Stimulated activated CD4-positive, alpha-beta T cell treated with anti-CD3 and anti-CD28 coated beads, Interleukin-1b, Interleukin-23, amount 100 ng/mL, for 48 hours (primary cell): Measurements from ENCODE around the gene CD47.
A peak's percentile ranks its signal among the peaks of the same experiment; 100 is the strongest.

Experiments used
- DNase-seq: peaks from one replicate; pipeline ENCODE4 v3.0.0-alpha.2; 2020

The CD47 gene

DNA sequence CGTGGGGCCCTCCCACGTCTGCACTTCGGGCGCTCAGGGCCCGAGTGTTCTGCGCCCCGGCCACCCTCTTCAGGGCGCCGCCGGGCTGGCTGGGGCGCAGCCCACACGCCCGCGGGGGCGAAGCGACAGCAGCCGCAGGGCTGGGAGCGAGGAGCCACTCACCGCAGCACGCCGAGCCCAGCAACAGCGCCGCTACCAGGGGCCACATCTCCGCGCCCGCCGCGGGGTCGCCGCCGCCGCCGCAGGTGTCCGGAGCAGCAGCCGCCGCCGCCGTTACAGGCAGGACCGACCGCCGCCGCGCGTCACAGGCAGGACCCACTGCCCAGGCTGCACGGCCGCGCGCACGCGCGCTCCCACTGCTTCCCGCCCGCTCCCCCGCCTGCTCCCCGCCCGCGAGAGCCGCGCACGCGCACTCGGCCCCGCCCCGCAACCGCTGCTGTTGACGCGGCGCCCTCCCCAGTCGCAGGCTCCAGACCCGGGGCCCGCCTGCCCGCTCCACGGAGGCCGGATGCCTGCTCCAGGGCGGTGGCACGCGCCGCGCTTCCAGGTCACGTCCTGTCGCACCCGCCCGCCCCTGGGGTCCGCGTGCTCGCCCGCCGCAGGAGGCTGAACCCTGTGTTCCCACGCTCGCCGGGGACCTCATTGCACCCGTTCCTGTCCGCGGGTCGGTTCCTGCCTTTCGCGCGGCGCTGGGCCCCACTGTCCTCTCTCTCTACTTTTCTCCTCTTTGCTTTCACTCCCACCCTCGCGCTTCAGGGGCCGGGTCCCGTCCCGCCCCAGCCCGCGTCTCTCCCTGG, at the start of gene CD47:
Gene CD47 (minus strand): TSS at position 331 of the 797 bp plus-strand sequence. CDS start 123 bp downstream, at position 208.
- peak; percentile 94 for DNase-seq

GRCh38 chr3:108137460-108137814, 46.6 kb upstream of the CD47 start:
- DNase-seq: no peak

DNA sequence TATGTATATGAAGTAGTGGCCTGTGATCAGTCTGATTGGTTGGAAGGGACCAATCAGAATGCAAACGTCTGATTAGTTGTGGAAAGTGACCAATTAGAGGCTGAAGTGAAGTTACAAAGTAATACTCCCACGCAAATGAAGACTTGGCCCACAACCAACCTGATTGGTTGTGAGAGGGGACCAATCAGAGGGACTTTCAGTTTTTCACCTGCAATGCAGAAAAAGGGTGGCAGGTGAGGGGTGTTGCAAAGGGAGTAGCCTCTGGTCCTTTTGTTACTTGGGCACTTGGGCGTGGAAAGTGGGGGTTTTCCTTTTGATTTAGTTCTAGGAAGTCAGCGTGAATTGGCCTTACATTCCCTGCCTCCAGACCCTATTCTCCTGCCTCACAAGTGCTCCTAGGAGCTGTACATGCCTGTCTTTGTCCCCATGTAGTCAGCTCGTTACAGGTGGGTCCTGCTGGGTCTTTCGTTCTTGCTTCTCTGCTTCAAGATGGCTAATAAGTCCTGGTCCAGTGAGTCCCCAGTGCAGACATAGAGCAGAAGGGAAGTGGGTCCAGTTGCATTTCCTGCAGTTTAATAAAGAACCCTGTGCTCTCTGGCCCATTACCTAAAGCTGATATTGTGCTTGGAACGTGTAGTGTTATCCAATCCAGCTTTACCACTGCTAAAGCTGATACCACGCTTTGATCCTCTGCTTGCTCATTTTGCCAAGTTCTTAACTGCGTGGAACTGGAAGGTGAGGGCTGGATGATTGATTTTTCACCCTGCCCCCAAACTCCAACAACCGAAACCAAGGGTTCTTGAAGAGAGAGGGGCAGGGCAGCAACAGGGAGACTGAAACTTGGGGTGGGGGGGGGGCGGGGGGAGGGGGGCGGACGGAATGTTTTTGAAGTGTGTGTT, 46.0 kb upstream of the CD47 start:
- no peak for DNase-seq

DNA sequence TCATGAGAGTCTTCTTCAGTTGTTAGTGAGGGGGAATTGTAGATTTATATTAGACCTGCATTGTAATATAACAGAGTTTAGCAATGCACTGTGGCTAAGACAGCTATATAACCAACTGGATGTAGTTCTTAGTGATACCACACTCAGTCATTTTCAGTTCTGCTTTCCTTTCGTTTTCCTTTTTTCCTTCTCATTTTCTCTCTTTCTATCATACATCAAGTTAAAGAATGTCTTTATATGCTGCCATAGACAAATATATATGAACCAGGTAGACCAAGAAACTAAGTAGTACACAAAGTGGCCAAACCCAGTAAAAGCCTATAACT, 43.7 kb upstream of the CD47 start:
- DNase-seq: no peak

DNA sequence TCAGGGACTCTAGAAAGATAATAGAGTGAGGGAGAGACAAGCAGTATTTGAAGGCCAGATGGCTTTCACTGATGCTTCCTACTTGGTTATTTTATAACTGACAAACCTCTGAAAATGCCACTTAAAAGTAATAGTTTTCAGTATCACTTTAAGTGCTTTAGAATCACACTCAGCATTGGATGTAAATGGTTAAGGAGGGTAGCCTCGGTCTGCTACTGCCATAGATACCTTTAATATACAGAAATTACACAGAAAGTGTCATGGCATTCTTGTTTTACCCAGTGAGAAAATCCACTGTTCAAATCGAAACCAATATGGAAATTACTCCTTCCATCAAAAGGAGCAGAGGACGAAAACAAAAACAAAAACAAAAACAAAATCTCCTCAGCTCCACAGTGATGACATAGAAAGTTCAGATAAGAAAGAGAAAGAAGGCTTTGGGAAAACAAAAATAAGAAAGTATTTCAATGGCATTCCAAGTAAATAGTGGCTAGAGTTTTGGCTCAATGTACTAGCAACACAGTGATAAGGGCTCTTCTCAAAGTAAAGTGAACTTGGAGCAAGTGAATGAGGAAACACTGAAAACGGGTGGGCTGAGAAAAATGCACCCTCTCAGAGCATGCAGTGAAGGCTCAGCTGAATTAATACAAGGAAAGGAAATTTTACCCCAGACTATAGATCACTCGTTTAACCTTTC, 43.2 kb upstream of the CD47 start:
- DNase-seq: no peak

GRCh38 chr3:108133048-108133369, 42.2 kb upstream of the CD47 start:
- DNase-seq: no peak

DNA sequence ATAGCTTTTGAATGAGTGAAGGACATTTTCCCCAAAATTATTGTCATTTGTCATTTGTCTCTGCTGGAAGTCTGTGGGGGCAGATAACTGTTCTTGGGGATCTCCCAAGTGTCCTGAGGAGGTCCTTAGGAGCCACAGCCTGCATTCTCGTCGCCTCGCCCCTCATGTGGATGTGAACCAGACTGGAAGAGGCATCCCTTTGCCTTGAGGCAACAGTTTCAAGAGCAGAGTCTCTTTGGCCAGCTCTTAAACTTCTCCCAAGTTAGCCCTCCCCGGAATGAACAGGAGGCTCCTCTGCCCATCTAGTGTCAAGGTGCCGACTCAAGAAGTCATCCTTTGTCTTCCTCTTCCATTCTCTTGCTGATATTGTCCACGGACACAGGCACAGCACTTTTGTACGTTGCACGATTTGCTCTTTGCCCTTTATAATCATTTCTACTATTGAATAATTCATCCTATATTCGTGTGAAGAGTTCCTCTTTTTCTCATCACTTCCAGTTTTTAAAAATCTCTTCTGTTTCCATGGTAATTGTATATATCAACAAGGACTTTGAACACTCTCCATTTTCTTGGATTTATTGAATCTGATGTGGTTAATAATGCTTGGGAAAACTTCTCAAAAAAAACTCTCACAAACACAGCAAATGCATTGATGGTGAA, 40.8 kb upstream of the CD47 start:
- DNase-seq: no peak

DNA sequence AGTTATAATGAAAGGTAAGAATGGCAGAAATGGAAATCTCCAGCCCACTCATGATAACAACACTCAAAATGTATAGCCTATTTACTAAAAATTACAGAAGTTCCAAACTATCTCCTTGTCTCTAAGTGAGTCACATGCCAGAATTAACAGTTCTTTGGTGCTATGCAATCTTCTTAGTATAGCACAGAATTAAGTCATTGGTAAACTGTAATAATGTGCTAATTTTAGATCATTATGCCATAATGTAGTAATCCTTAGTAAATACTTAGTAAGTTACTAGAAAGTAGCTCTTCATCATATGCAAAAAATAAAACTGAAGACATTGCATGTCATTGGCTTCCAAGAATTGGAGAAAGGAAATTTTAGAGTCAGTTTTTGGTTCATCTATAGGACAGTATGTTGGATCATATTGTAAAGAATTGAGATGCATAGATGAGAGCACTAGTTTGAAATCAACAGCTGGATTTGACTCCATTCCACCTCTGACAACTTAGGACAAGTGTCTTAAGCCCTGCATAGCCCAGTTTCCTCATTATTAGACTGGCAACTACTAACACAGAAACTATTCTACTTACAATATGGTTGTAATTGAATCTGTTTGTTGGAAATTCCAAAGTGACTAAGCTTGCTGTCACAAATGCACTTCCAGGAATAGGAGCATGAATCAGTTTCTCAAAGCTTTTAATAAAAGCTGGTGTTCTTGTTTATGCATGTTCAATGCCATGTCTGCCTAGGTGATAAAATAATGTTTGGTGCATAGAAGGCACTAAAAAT, 40.1 kb upstream of the CD47 start:
- no peak for DNase-seq

GRCh38 chr3:108130236-108130635, 39.4 kb upstream of the CD47 start:
- DNase-seq: no peak

- DNase-seq: peak; percentile 64
These were observed 36.6 kb upstream of the CD47 start for GRCh38 chr3:108127301-108127988.

GRCh38 chr3:108126348-108126747, 35.5 kb upstream of the CD47 start:
- DNase-seq: no peak

DNA sequence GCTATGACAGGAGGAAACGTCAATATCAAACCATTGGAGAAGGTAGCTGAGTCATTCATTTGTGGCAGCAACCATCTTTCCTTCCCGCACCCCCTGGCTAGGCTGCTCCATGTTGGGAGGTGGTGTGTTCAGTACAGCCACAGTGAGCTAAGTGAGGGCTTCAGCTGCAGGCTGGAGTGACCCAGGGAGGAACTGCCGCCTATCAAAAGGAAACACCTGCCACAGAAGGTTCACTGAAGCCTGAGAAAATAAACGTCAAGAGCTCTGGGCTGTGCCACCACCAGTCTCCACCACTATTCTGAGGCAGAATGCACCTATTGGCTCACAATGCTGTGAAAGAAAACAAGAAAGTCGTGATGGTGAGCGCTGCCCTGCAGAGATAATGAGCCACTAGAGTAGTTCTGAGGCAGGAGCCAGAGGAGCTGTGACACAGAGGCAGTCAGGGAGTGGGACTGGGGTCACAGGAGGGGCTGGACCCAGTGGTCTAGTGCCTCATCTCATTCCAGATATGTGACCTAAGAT, 34.8 kb upstream of the CD47 start:
- DNase-seq: peak; percentile 60

DNA sequence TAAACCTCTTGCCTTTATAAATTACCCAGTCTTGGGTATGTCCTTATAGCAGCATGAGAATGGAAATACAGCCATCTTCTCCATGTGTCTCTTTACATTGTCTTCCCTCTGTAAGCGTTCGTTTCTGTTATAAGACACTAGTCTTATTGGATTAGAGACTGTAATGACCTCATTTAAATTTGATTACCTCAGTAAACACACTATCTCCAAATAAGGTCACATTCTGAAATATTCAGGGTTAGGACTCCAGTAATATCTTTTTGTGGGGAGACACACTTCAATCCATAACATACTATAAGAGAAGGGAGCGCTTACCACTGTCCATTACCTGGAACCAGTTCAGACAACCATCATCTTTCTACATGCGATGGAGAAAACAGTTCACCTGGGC, 34.3 kb upstream of the CD47 start:
- DNase-seq: no peak

DNA sequence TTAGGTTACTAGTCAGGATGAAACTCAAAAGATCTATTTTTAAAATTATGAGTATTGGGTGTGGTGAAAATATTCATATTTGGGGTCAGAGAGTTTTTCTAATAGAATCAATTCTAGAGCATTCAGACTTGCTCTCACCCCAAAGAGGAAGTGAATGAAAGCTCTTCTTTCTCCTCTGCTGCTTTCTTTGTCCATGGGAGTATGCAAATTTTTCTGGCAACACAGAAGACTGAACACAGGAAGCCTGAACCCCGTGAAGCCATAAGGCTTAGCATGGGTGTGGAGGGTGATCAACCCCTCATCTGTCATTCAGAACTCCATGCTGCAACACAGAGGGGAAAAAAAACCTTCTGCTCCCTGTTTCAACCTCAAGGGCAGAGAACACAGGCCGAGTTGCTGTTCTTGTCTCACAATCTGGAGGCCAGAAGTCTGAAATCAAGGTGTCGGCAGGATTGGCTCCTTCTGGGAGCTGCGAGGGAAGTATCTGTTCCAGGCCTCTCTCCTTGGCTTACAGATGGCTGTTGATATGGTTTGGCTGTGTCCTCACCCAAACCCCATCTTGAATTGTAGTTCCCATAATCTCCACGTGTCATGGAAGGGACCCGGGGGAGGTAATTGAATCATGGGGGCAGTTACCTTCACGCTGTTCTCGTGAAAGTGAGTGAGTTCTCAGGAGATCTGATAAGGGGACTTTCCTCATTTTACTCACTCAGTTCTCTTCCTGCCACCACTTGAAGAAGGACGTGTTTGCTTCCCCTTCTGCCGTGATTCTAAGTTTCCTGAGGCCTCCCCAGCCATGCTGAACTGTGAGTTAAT, 33.7 kb upstream of the CD47 start:
- DNase-seq: peak; percentile 81

- no peak for DNase-seq
These were observed 32.5 kb upstream of the CD47 start for GRCh38 chr3:108123326-108123725.

- no peak for DNase-seq
These were observed 31.4 kb upstream of the CD47 start for GRCh38 chr3:108122276-108122675.

DNA sequence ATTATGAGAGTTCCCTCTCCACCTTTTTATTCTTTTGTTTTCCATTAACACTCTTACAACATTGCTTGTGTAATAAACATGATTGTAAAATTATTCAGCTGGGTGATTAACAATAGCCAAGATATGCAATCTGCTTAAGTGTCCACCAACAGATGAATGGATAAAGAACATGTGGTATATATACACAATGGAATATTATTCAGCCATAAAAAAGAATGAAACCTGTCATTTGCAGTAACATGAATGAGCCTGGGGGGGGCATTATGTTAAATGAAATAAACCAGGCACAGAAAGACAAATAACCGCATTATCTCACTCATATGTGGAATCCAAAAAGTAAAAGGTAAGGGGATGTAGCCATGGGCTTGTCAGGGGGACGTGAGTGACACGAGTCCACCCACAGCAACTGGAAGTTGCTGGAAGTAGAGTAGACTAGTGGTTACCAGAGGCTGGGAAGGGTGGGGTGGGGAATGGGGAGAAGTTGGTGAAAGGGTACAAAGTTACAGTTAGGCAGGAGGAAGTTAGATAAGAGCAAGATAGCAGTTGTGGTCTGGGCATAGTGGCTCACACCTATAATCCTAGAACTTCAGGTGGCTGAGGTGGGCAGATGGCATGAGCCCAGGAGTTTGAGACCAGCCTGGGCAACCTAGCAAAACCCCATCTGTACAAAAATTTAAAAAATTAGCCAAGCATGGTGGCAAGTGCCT, 28.7 kb upstream of the CD47 start:
- DNase-seq: no peak

GRCh38 chr3:108118038-108118768, 27.4 kb upstream of the CD47 start:
- peak; percentile 35 for DNase-seq

GRCh38 chr3:108117241-108117775, 26.5 kb upstream of the CD47 start:
- no peak for DNase-seq
